IMR-90 (cell line): ENCODE measurements around the gene PPFIBP2. TPM values are rescaled to one million over a fixed set of nuclear protein-coding genes. Genes with fewer than 3 reads are reported as not detected.

Experiments
- ATAC-seq: fragments of 200-7000 bp; cut with Tn5 transposase; 2 replicates; pipeline ENCODE4 v1.9.1; 2020; ENCODE audit warnings: low read depth, mild to moderate bottlenecking, moderate library complexity
- BruUV-seq: library from RNA; stranded (reverse); fragments of 400-500 nt; replicated peaks from 2 replicates; lab custom pipeline; 2021; lab: Mats Ljungman, UMichigan
- CTCF ChIA-PET: fragments of 300-600 bp; formaldehyde crosslinking; extraction: SDS; loops from one replicate; lab custom pipeline; 2021; ENCODE audit warnings: antibody characterized with exemption; lab: Yijun Ruan, JAX
- POLR2A ChIA-PET: fragments of 300-600 bp; sonication (Branson Sonifier 250); formaldehyde crosslinking; loops from one replicate; lab custom pipeline; 2022; ENCODE audit warnings: antibody characterized with exemption; ENCODE audit not compliant: unreplicated experiment; lab: Charles Lee
- DNase-seq: peaks from one replicate; pipeline ENCODE4 v3.0.0; 2013
- H2AFZ ChIP-seq: replicated peaks from 2 replicates; pipeline ENCODE3; 2013; ENCODE audit warnings: low read length, mild to moderate bottlenecking; ENCODE audit not compliant: poor library complexity
- H2AK5ac ChIP-seq: 2 replicates; pipeline ENCODE4 v1.6.1; 2013; ENCODE audit warnings: low read depth, low read length, inconsistent platforms
- H2AK9ac ChIP-seq: replicated peaks from 2 replicates; pipeline ENCODE3; 2013; ENCODE audit warnings: mild to moderate bottlenecking, low read depth, low read length, moderate library complexity; ENCODE audit not compliant: poor library complexity
- H2BK120ac ChIP-seq: 2 replicates; pipeline ENCODE4 v1.6.1; 2013; ENCODE audit warnings: low read depth, low read length, inconsistent platforms
- H2BK15ac ChIP-seq: 3 replicates; pipeline ENCODE4 v1.6.1; 2013; ENCODE audit warnings: low read depth, low read length, inconsistent platforms
- H2BK20ac ChIP-seq: 2 replicates; pipeline ENCODE4 v1.6.1; 2013; ENCODE audit warnings: low read depth, mild to moderate bottlenecking, inconsistent platforms, low read length, moderate library complexity
- H2BK5ac ChIP-seq: 2 replicates; pipeline ENCODE4 v1.6.1; 2013; ENCODE audit warnings: mild to moderate bottlenecking, low read depth, low read length, inconsistent platforms; ENCODE audit not compliant: poor library complexity, severe bottlenecking
- H3K14ac ChIP-seq: replicated peaks from 2 replicates; pipeline ENCODE4 v1.6.1; 2013; ENCODE audit warnings: low read depth, low read length, inconsistent platforms
- H3K18ac ChIP-seq: 2 replicates; pipeline ENCODE4 v1.6.1; 2013; ENCODE audit warnings: low read depth, low read length, control low read depth
- H3K23ac ChIP-seq: 2 replicates; pipeline ENCODE4 v1.6.1; 2013; ENCODE audit warnings: low read depth, low read length, inconsistent platforms
- H3K27ac ChIP-seq: 2 replicates; pipeline ENCODE4 v1.5.1; 2013; ENCODE audit warnings: mild to moderate bottlenecking, control low read depth, low read length; ENCODE audit not compliant: insufficient read depth
- H3K27me3 ChIP-seq: 2 replicates; pipeline ENCODE4 v1.6.1; 2013; ENCODE audit warnings: low read length; ENCODE audit not compliant: control insufficient read depth, insufficient read depth
- H3K36me3 ChIP-seq: 2 replicates; pipeline ENCODE4 v1.6.1; 2013; ENCODE audit warnings: low read length, mixed read lengths; ENCODE audit not compliant: control insufficient read depth, insufficient read depth
- H3K4ac ChIP-seq: 2 replicates; pipeline ENCODE4 v1.6.1; 2013; ENCODE audit warnings: low read depth, low read length, inconsistent platforms
- H3K4me1 ChIP-seq: 2 replicates; pipeline ENCODE4 v1.6.1; 2013; ENCODE audit warnings: low read length, mixed read lengths; ENCODE audit not compliant: control insufficient read depth, insufficient read depth
- H3K4me2 ChIP-seq: 2 replicates; pipeline ENCODE4 v1.6.1; 2013; ENCODE audit warnings: low read depth, mild to moderate bottlenecking, control low read depth, low read length, moderate library complexity
- H3K4me3 ChIP-seq: 2 replicates; pipeline ENCODE4 v1.5.1; 2013; ENCODE audit warnings: low read depth, mild to moderate bottlenecking, control low read depth, low read length, moderate library complexity; ENCODE audit not compliant: insufficient read depth
- H3K56ac ChIP-seq: 2 replicates; pipeline ENCODE4 v1.6.1; 2013; ENCODE audit warnings: low read length, inconsistent platforms; ENCODE audit not compliant: insufficient read depth; ENCODE audit errors: extremely low read depth
- H3K79me1 ChIP-seq, 2 experiments: 2 replicates each; pipeline ENCODE4 v1.6.1; 2013; ENCODE audit warnings: low read length in 2 of 2, inconsistent platforms in 1 of 2, low read depth in 1 of 2
- H3K9ac ChIP-seq: 2 replicates; pipeline ENCODE4 v1.6.1; 2013; ENCODE audit warnings: low read depth, low read length, control low read depth
- H3K9me1 ChIP-seq: 2 replicates; pipeline ENCODE4 v1.6.1; 2013; ENCODE audit warnings: low read length, inconsistent platforms; ENCODE audit not compliant: insufficient read depth
- H3K9me3 ChIP-seq: 2 replicates; pipeline ENCODE4 v1.6.1; 2013; ENCODE audit warnings: low read length; ENCODE audit not compliant: control insufficient read depth, insufficient read depth
- H4K20me1 ChIP-seq: 2 replicates; pipeline ENCODE4 v1.6.1; 2013; ENCODE audit warnings: low read length, inconsistent platforms; ENCODE audit not compliant: insufficient read depth
- H4K5ac ChIP-seq: 2 replicates; pipeline ENCODE4 v1.6.1; 2013; ENCODE audit warnings: mild to moderate bottlenecking, low read depth, low read length, control low read depth
- H4K8ac ChIP-seq, 2 experiments: 2 replicates each; pipeline ENCODE4 v1.6.1; 2013; ENCODE audit warnings: low read depth in 2 of 2, low read length in 2 of 2, control low read depth in 1 of 2, inconsistent platforms in 1 of 2
- H4K91ac ChIP-seq: 2 replicates; pipeline ENCODE4 v1.6.1; 2013; ENCODE audit warnings: low read depth, low read length, inconsistent platforms; ENCODE audit not compliant: insufficient read depth
- MAFK ChIP-seq: IDR thresholded peaks from 2 replicates; pipeline ENCODE4 v1.6.1; 2012; ENCODE audit warnings: low read depth, low read length, improper control_type of control experiment
- WGBS, 2 experiments: methylation state at CpG; one replicate each; pipeline versions ENCODE4 v1.1.5 to v1.1.7; 2013; ENCODE audit warnings: missing lambda C conversion rate in 2 of 2; ENCODE audit not compliant: insufficient read length in 1 of 2; ENCODE audit errors: extremely low coverage in 2 of 2; 5-methylcytosine and 5-hydroxymethylcytosine counted together
- dilution Hi-C: fragments of 300-500 bp; cut with HindIII; formaldehyde crosslinking; loops from one replicate; pipeline ENCODE4 v1.14.3; 2018; ENCODE audit warnings: low sequenced_read_pairs; ENCODE audit not compliant: unreplicated experiment
- in situ Hi-C: fragments of 300-500 bp; cut with MboI; formaldehyde crosslinking; loops from 3 replicates; pipeline ENCODE4 v1.14.3; 2019; ENCODE audit warnings: low sequenced_read_pairs, inconsistent platforms, mixed read lengths
- intact Hi-C: fragments of 100-400 bp; cut with micrococcal nuclease; formaldehyde crosslinking; loops from 2 replicates; pipeline ENCODE4 v1.10.0; 2022
- polyA plus RNA-seq, 3 experiments: library from polyadenylated mRNA; depleted of rRNA; stranded (reverse); fragments of >200 nt; gene quantifications; 2 replicates each; pipeline ENCODE4 v1.2.3, GENCODE V29; 2012; ENCODE audit warnings: low replicate concordance in 1 of 3
- total RNA-seq: library from RNA; depleted of rRNA; stranded (reverse); fragments of >200 nt; gene quantifications from 2 replicates; pipeline ENCODE4 v1.2.3, GENCODE V29; 2012
- TF ChIP-seq, protein P1 (sequence below): fragments of 150-350 bp; IDR thresholded peaks from 2 replicates; pipeline ENCODE4 v1.6.1; 2016; ENCODE audit warnings: low read depth, mild to moderate bottlenecking, low read length, moderate library complexity, borderline replicate concordance

PPFIBP2 gene
- total and polyA plus RNA-seq, 2 of the 4 experiments (the other 2 are of a cell fraction): 6.0 to 11.8 TPM

DNA sequence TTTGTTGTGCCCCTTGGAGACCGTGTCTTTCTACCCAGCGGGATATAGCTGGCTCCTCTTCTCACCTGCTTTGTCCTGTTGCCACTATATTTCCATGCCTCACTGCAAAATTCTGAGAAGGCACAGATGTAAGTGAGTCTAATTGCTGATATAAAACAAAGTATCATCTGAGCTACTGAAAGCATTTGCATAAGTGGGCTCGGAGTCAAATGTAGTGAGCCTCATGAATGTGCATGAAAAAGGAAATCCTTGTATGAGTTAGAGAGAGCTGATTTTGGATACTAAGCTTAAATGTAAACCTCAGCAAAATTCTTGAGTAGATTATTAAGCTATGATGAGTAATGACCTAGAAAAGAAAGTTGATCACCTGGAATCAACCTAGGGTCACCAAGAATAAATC lies 178.6 kb downstream of the PPFIBP2 start:
- Histone ChIP-seq H3K27ac (no peak overlapping the region), H3K56ac (no peak overlapping the region), H4K8ac (no peak overlapping the region), H2BK5ac (no peak overlapping the region), H3K9ac (no peak overlapping the region), H3K14ac (no peak overlapping the region), H3K27me3 (peaks cover 10% of the 10 kb centered on the region), H3K4me3 (no peak overlapping the region), H3K4ac (no peak overlapping the region), H2AK5ac (no peak overlapping the region), H3K79me1 (no peaks in the 10 kb centered on the region), H2BK20ac (no peak overlapping the region), H3K18ac (0 out of 2 replicates have a peak overlapping the region, but pooled peaks have one; percentile 17), H3K9me1 (no peaks in the 10 kb centered on the region), H2BK120ac (no peak overlapping the region), H2AK9ac (no peak overlapping the region), H3K4me2 (no peak overlapping the region; the same call in 1 of the 2 replicates), H4K20me1 (no peaks in the 10 kb centered on the region), H2BK15ac (no peak overlapping the region), H4K91ac (no peak overlapping the region), H3K4me1 (0 out of 2 replicates have a peak, but pooled peaks cover 2% of the 10 kb centered on the region), H3K9me3 (no peaks in the 10 kb centered on the region), H4K5ac (no peak overlapping the region), H3K36me3 (no peaks in the 10 kb centered on the region), H2AFZ (no peak overlapping the region), H3K23ac (no peak overlapping the region)
- in situ Hi-C loops: loop anchor here (25.0 kb wide), 2 partner anchors 395 to 580 kb away; partner anchors contain the start of gene TUB
- no CpG with 5 or more reads among the region's 3 CpGs for WGBS, 2 experiments
- CTCF ChIA-PET: interaction anchor here (0.6 to 1.4 kb wide), 2 partner anchors 121 to 646 kb away, joined by 3 to 6 read pairs; no protein-coding TSS in a partner anchor
- no peak for DNase-seq
- no peak for ATAC-seq
- POLR2A ChIA-PET: no interaction called here
- TF ChIP-seq MAFK: peak; percentile 4; the same call in 1 of the 2 replicates
- TF ChIP-seq, protein P1, sequence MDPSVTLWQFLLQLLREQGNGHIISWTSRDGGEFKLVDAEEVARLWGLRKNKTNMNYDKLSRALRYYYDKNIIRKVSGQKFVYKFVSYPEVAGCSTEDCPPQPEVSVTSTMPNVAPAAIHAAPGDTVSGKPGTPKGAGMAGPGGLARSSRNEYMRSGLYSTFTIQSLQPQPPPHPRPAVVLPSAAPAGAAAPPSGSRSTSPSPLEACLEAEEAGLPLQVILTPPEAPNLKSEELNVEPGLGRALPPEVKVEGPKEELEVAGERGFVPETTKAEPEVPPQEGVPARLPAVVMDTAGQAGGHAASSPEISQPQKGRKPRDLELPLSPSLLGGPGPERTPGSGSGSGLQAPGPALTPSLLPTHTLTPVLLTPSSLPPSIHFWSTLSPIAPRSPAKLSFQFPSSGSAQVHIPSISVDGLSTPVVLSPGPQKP: no peak
- BruUV-seq: no TSS peak
- dilution Hi-C loops: no loop called here
- intact Hi-C loops: loop anchor here (5.0 kb wide), 1 partner anchor 295 kb away; the partner anchor contains the start of gene EIF3F
